Activated CD4-positive, alpha-beta T cell treated with anti-CD3 and anti-CD28 coated beads for 4 hours (primary cell): ENCODE results near the gene LCP2.

Source experiments
- DNase-seq, 2 donors: peaks; one replicate each; pipeline ENCODE4 v3.0.0-alpha.2; 2020

The LCP2 gene

DNA sequence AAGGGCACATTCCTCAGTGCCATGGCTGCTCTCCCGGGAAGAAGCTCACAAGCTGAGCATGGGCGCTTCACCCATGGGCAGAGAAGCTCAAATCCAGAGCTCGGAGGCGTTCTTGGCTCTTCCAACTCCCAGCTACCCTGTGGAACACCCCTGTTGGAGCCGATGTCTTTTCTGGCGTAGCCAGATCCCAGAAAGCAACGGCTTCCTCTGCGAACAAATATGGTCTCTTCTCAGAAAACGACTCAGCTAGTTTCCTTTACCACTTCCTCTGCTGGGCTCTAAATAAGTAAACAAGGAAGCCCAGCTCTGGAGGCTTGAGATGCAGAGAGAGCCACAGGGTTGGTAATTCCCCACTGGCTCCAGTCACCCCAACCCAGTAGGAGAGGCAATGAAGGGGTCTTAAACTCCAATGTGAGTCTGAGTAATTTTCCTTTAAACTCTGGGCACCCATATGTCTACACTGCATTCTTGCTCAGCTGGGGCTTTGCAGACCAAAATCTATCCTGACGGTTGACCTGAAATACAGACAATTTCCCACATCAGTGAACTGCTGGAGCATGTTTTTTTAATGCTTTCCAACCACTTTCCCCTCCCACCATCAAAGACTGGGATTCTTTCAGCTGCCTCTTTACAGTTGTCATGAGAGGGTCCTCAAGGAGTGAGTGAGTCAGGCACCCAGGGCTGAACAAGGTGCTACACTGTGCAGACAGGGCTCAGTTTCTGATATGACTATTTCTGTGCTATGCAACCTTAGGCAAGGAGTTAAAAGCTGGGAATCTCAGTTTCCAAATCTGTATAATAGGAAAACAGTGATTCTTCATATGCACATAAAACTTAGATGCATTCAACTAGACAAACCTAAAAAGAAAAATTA lies at the start of gene LCP2:
Gene LCP2, minus strand, starts transcription at position 189 of the 874 bp plus-strand sequence. Its CDS starts 166 bp downstream, at position 23.
- DNase-seq: peak; percentile 61 to 64

DNA sequence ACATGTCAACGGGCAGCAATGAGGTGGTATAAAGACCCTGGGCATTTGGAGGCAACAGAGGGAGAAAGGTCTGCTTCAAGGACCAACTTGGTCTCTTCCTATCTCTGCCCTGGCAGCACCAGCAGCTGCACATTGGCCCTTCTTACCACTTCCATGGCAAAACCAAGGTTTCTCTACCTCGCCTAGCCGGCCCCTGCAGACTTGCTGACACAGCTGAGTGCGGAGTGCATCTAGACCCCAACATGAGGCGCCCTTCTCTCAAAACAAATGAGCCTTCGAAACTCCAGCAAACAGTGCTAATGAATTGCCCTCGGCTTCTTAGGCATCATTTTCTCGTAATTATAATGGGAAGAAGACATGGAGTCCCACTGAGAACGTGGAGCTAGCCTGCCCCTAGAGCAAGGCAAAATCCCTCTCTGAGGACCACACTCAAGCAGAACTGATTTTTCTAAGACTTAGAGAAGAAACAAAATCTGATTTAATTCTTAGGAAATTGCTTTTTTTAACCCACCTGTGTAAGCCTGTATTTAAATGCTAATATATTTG lies 49.5 kb upstream of the LCP2 start:
- DNase-seq: no peak

DNA sequence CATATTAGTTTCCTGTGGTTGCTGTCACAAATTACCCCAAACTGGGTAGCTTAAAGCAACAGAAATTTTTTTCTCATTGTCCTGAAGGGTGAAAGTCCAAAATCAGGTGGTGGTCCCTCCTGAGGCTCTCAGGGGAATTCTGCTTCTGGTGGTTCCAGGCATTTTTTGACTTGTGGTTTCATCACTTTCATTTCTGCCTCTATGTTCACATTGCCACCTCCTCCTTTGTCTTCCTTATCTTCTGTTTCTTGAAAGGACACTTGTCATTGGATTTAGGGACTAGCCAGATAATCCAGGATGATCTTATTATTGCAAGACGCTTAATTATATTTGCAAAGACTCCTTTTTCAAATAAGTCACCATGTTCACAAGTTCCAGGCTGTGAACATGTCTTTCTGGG lies 48.4 kb upstream of the LCP2 start:
- no peak for DNase-seq

DNA sequence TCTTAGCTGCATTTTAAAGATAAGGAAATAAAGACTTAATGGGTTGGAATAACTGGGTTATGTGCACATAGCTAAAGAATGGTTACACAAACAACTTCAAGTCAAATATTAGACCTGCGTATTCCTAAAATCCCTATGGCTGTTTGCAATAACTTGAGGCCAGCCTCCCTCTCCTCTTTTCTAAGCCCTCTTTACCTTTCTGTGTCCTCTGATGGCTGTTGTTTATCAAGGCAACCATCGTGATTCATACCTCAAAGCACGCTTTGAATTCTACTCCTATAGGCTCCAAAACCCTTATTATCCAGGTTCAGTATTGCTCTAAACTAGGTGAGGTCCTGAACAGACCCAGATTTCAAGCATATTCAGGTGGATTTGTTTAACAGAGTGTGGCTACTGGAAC lies 45.6 kb upstream of the LCP2 start:
- DNase-seq: no peak

DNA sequence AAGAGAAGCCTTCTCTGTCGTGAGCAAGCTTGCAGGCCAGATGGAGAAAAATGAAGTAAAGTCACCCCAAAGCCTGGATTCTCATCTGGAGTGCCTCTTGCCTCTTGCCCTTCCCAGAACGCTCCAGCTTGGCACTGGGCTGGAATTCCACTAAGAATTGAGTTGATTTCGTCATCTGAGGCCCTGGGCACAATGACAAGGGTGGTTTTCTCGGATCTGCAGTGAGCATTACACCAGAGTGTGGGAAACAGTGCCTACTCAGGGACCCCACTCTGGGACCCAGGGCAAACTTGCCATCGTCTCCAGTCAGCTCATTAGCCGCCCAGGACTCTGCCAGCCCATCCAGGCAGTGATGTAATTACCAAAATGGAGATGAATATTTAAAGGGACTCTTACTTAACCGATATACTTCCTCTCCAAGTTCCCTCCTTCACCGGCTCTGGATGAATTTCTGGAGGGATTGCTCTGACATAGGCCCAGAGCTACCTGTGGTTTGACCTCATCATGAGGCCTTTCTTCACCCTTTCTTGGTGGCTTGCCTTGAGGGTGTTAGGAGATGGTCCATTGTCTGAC lies 44.7 kb upstream of the LCP2 start:
- no peak for DNase-seq

DNA sequence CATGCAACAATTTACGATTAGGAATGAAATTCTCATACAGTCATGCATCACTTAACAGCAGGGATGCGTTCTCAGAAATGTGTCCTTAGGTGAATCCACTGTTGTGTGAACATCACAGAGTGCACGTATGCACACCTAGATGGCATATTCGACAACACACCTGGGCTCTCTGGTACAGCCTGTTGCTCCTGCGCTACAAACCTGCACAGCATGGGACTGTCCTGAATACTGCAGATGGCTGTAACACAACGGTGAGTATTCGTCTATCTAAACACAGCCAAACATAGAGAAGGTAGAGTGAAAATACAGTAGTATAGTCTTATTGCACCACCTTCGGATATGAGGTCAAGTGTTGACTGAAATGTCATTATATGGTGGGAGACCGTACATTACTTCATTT lies 44.0 kb upstream of the LCP2 start:
- no peak for DNase-seq

DNA sequence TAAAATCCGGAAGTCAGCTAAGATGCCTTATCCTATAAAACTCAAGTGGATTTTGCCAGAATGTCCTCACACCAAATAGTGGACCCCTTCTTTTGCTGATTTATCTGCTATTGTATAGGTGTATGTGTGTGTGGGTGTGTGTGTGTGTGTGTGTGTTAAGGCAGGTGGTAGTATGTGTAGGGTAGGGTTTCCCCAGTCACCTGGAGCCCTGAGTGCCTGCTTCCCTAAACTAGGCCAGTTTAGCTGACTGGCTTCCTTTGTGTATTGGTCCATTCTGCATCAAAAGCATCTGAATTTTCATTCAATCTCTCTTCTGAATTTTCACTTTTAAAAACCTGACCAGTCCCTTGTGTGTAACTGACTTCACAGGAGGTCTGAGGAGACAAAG lies 42.2 kb upstream of the LCP2 start:
- no peak for DNase-seq

DNA sequence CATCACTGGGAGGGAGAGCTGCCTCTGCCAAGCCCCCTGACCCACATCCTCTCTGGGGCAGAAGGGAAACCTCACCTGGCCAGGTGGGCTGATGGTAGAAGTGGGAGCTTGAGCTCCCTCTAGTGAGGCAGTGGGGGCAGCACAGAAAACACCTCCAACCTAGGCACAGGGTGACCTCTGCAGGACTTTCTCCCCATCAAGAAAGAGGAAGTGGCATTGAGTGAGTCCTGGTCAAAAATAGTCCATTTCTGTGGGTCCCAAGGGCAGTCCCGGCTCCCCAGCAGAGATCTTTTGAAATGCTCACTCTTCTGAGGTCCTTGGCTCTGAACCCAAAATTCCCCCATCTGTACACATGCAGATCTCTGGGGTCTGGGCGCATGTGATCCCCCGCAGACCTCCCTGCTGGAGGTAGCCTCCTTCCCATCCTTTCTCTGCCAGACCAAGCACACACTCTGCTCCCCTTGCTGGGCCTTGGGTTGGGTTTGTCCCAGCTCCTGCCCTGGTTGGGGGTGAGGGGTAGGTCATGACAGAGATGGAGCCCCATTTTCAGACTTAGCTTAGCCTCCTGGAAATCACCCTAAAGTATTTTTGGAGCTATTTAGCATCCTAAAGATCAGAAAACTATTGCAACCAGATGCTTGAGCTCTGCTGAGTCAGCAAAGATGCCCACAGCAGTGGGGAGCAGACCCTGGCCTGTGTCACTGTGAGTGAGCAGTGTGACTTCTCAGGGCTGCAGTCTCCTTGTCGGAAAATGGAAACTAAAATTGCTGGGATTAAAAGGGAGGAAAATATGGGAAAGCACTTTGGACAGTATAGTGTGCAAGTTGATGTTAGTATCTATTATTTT lies 41.6 kb upstream of the LCP2 start:
- DNase-seq: peak; percentile 68 to 74

DNA sequence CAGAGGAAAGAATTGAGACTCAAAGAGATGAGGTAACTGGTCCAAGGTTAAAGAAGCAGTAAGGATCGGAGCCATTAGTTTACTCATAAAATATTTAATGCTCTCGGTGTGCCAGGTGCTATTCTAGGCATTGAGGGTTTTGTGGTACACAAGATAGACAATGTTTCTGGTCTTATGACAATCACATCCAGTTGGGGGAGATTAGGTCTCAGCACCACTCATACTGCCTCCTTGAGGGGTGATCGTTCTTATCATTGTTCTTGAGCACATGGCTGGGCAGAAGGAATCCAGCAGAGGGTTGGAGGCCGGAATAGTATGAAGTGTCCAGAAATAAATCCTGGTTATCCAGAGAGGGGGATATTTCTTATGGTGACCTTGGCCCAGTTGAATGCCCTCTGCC lies 40.7 kb upstream of the LCP2 start:
- no peak for DNase-seq

DNA sequence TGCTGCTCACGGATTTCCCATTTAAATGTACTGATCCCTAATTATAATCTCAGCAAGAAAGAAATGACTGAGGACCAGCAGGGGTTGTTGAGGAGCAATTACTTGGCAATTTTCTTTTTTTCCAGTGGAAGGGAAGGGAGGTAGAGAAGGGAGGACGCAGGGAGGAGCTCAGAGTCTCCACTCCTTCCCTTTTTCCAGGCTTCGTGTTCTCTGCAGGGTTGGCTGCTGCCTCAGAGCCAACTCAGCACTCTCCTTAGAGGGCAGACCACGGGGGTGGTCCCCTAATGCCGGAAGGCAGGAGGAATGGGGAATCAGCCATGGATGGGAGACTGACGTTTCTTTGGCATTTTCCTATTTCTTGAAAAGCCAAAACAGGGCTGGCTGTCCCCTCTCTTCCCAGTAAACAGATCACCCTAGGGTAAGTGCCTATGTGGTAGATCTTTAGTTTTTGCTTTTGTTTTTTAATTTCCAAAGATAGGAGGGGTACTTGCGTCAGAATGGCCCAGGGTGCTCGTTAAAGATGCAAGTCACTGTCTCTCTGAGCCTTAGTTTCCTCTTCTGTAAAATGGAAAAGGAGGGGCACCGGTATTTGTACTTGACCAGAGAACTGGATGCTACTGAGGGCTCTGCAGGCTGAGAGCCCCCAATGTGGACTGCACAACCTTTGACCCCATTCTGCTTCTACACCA lies 39.6 kb upstream of the LCP2 start:
- DNase-seq: no peak

DNA sequence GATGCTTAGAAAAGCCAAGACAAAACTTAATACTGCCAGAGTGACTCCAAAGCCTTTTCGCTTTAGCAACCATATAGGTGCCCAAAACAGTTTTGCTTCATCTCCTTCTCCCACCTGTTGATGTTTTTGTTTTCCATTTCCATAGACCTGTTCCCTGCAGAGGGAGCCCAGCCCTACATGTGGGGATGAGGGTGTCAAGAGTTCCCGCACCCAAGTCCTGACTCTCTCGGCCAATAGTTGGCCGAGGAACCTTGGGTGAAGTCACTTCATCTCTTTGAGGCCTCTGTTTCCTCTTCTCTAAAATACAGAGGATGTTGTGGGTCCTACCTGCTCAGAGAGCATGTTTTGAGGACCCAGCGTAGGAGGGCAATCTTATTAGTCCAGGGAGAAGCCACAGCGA lies 38.5 kb upstream of the LCP2 start:
- DNase-seq: no peak

DNA sequence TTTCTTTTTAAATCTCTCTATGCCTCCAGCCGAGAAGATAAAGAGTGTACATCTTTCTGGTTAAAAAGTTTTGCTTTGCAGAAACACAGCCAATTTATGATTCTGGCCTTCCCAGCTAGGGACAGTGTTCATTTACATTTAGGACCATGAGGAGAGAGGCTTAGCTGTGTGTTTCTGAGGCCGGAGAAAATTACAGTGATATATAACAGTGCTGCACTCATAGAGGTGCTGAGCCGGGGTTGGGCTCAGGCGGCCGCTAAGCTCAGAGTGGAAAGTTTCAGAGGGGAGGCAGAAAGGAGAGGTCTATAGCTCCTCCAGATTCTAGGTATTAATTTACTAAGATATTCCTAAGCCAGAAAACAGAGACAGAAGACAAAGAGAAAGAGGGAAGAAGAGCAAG lies 37.0 kb upstream of the LCP2 start:
- peak; percentile 45 to 50 for DNase-seq

DNA sequence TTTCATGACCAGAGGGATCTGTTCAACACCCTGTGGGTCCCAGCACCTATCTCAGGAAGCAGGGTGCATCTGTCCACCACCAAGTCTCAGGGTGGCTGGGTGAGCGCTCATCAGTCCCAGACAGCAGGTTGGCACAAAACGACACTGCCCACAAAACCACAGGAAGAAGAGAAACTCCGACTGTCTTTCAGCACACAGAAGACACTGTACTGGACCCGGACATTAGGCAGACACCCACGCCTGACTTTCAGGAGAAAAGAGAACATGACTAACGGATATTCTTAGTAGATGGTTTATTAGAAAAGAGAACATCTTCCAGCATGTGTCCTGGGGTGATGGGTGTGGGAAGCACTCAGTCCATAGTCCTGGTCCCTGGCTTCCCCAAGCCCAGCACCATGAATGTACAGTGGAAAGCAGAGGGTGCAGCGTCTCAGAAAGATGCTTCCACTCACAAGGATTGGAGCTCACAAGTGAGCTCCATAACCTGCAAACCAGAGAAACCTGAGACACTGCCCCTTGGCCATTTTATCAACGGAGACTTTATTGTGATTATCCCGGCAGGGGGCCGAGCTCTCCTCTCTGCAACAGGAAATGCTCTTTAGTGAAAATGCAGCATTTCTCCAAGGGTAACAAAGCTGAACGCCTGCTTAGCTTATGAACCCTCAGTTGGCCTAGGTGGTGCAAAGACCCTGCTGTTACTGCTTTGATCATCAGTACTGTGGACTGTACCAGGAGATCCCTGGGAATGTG lies 35.8 kb upstream of the LCP2 start:
- DNase-seq: peak; percentile 77 to 81

DNA sequence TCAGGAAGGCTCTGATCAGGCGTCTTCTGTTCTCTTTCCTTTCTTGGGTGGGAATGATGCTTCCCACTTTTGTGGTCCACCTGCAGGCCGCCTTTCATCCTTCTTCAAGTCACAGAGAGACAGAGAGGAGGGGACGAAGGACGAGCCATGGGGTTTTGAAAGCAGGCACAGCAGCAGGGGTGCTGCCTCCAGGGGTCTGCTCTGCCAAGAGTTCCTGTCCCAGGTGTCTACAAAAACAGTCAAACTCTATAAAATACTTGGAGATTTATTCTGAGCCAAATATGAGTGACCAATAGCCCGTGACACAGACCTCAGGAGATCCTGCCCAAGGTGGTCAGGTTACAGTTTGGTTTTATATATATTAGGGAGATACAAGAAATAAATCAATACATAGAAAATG lies 34.5 kb upstream of the LCP2 start:
- DNase-seq: no peak

DNA sequence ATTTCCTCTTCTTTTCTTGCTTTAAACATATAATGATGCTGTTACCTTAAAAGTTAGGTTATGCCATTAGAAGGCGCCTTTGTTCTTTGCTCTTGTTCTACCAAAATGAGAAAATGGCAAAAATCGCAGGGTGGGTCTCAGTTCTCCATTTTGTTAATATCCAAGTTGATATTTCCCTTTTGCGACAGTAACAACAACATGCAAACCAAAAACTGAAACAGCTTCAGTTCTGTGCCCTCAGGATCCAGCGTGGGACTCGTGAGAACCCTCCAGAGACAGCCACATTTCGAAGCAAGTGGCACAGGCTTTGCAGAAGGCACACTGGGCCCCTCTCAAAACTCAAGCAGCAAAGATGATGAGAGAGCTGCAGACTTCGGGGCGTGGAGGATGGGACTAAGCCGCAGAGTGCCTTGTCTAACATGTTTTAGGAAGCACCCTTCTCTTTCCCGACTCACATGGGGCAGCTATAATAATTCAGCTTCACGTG lies 33.0 kb upstream of the LCP2 start:
- DNase-seq: peak in 1 of 2 donors; percentile 32

DNA sequence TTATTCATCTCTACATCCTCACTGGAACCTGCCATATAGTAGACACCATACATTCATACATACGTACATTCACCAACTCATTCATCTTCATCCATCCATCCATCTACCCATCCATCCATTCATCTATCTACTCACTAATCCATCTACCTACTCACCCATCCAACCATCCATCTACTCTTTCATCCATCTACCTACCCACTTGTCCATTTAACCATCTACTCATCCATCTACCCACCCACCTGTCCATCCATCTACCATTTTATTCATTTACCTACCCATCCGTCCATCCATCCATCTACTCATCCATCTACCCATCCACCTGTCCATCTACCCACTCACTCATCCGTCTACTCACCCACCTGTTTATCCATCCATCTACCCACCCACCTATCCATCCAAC lies 31.9 kb upstream of the LCP2 start:
- no peak for DNase-seq

DNA sequence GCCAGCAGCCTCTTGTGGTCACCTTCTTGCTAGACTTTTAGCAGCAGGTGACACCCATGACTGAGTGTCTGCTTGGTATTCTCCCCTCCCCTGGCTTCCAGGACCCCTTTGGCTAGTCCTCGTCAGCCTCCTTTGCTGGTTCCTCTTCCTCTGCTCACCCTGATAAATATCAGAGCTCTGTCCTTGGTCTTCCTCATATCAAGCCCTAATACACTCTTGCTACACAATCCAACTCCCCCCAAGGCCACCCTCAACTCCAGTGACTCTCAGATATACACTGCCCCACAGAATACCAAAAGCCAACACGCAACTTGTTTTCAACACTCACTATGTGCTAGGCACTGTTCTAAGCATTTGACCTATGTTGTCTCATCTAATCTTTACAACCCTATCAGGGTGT lies 30.3 kb upstream of the LCP2 start:
- no peak for DNase-seq

DNA sequence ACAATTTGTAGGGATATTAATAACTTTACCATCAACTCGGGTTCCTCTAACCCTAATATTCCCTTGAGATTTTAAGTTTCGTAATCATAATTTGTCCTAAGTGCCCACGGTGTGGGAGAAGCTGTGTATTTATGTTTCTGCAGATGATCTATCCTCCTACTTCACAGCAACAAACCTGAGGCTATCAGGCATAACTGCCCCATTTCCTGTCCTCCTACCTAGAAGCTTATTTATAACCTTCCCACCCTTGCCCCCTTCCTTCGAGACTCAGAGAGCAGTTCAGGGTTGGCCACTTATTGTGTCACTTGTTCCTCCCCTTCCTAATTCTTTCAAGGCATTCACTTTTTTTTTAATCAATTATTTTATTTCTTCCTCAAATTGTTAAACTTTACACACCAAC lies 29.6 kb upstream of the LCP2 start:
- no peak for DNase-seq

DNA sequence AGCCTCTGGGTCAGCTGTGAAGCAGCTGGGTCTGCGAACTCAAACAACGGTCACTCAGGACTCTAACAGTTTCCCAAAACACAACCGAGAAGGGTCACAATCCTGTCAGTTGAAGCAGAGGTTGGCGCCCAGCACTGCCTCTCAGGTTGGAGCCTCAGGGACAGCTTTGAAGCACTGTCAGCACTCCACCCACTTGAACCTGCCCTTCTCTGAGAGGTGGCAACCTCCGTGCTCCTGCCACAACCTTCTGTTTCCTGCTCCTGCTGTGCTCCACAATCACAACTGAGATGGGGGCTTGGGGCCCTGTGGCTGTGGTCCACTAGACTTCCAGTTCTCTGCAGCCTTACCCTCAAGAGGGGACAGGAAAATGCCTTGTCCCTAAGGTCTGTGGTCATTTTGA lies 21.7 kb upstream of the LCP2 start:
- DNase-seq: no peak

DNA sequence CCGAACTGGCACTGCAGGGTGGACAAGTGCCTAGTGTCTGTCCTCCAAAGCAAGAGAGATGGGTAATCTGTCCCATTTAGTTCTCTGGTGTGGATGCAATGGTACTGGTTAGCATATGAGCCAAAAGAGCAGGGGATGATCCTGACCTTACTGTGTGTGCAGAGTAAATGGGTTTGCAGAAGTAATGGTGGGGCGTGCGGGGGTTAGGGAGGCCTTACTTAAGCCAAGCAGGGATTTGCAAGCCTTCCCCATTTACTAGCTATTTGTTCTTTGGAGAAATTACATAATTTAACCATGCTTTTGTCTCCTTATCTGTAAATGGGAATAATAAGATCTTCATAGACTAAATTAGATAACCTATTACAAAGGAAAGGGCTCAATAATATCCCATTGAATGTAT lies 19.9 kb upstream of the LCP2 start:
- DNase-seq: no peak

DNA sequence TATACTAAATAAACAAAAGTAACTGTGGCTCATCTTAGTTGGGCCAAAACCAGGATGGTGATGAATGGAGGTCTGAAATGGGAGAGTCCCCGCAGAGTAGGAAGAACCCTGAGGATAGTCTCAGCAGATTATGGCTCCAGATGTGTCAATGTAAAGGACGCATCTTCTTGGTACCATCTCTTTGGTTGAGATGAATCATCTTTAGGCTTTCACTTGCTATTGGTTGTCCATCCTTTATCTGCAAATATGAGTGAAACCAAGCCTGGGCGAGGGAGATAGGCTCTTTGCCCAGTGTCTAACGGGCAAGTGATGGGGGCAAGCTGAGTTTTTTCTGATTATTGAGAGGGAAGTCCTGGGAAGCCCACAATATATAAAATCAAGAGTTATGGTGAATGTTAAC lies 19.4 kb upstream of the LCP2 start:
- DNase-seq: no peak

DNA sequence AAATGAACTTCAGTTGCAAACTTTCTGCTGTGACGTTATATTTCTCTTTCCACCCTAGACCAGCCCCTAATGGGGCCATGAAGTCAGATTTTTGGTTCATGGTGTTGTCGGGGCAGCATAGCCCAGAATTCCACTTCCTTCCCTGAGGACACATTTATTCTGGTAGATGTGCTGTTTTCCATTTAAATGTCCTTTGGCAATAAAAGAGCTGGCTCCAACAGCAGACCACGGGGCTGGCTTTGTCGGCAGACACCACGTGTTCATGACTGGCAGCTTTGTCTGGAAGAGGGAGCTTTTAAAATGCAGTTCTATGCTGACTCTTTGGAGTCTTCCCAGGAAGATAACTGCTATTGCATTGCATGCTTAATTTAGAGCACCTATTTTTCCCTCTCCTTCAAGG lies 17.6 kb upstream of the LCP2 start:
- DNase-seq: no peak
